Measurements from ENCODE around the gene PPWD1.

DNA sequence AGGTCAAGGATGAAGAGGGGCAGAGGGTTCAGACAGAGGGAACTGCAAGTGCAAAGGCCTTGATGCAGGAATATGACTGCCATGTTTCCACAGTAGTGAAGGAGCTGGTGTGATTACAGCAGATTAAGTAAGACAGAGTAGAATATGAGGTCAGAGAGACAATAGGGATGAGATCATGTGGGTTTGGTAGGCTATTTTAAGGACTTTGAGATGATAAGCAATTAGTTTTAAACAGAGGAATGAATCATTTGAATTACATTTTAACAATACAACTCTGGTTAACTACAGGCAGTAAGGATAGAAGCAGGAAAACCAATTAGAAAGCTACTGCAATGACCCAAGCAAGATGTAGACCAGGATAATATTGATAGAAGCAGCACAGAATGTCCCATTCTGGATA lies 7.8 kb upstream of the PPWD1 start:
- TF ChIP-seq, protein P1, sequence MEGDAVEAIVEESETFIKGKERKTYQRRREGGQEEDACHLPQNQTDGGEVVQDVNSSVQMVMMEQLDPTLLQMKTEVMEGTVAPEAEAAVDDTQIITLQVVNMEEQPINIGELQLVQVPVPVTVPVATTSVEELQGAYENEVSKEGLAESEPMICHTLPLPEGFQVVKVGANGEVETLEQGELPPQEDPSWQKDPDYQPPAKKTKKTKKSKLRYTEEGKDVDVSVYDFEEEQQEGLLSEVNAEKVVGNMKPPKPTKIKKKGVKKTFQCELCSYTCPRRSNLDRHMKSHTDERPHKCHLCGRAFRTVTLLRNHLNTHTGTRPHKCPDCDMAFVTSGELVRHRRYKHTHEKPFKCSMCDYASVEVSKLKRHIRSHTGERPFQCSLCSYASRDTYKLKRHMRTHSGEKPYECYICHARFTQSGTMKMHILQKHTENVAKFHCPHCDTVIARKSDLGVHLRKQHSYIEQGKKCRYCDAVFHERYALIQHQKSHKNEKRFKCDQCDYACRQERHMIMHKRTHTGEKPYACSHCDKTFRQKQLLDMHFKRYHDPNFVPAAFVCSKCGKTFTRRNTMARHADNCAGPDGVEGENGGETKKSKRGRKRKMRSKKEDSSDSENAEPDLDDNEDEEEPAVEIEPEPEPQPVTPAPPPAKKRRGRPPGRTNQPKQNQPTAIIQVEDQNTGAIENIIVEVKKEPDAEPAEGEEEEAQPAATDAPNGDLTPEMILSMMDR (IDR thresholded peaks at IDR 0.05; ENCODE audit: low read length): no peak
- TF ChIP-seq EZH2 (IDR thresholded peaks at IDR 0.05; ENCODE audit: borderline replicate concordance, low read length): no peak
